Kidney capillary endothelial cell (primary cell): ENCODE data around the gene TFR2.

Source experiments
- DNase-seq: peaks from one replicate; pipeline ENCODE4 v3.0.0-alpha.2; 2018; ENCODE audit warnings: low spot score

TFR2 gene

DNA sequence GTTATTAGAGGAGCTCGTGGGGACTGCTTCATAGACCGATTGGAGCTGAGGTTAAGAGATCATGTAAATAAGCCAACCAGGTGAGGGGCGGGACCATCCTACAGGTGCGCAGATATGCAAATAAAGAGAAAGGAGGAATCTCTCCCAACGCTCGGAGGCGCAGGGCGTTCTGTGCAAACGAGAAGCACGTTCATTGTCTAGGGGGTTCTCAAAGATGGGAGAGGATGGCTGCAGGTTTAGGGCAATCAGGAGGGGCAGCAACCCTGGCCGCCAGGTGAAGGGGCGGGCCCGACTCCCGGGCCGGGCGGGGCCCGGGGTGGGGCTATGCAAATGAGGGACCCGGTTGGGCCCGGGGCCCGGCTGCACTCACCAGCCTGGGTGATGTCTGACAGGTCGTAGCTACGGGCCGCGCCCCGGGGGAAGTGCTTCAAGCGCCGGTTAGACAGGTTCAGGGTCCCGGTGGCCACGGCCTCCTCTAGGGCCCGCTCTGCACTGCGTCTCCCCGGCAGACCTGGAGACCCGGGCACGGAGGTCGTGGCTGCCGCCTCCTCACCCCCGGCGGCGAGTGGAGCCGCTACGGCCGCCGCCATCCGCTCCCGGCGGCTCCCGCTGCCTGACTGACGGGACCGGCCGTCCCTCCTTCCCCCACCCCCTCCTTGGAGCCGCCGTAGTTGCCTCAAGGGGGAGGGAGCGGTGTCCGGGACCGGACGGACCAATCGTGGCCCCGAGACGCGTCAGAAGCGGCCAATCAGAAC lies 55.7 kb downstream of the TFR2 start, which contains the start of gene LRCH4:
Gene LRCH4 (minus strand): TSS at position 619 of the 755 bp plus-strand sequence. CDS start 29 bp downstream, at position 590.
- DNase-seq = no peak

DNA sequence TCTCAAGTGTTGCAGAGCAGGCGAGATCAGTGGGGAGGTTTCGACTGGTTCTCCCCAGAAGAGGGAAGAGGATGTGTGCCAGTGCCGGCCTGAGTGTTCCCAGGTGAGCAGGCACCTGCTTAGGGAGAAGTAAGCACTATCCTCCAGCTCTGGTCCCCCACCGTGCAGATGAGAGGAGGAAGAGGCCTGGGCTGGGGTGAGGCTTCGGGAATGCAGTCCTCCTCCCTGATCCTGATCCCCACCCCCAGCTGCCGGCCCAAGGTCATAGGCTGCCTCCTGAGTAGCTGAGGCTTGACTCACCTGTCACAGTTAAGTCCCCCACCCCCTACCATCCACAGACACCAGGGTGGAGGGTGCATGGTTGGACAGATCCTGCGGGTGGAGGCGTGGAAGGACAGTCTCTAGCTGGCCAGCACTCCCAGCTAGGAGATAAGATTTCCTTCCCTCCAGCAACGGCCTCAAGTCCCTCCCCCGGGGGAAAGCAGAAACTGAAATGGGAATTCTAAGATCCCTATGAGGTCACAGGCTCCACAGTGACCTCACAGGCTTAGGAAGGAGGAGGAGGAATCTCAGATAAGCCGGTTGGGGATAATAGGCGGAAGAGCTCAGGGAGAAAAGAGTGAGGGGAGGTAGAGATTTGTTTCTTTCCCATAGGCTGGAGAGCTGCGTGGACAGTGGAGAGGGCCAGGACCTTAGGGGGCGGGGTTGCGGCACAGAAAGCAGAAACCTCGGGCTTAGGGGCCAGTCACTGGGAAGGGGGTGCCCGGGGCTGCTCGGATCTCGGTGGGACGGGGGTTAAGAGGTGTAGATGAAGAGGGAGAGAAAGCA lies 56.5 kb downstream of the TFR2 start:
- DNase-seq = peak; percentile 38

DNA sequence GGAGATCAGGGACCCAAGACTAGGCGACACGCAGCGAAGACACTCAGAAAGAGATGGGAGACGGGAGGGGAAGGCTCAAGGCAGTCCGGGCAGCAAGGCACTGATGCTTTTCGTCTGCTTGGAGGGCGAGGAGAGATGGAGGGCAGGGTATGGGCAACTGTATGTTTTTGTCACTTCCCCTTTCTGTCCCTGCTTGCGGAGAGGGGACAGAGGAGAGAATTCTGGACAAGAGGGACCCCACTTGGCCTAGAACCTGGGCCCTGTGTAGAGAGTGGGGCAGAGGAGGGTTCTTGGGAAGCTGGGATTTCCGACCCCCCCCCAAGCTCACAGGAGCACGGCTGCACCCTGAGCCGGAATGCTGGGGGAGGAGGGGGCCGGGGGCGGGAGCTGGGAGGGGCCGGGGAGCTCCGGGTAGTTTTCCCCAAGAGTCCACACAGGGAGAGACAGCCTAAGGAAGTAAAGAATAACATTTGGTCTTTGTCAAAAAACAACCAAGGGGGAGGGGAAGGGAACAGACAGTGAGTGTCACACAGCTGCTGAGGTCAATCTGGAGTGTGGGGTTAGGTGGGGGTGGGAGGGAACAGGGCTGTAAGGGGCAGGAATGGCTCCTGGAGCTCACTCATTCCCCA lies 57.2 kb downstream of the TFR2 start:
- no peak for DNase-seq

DNA sequence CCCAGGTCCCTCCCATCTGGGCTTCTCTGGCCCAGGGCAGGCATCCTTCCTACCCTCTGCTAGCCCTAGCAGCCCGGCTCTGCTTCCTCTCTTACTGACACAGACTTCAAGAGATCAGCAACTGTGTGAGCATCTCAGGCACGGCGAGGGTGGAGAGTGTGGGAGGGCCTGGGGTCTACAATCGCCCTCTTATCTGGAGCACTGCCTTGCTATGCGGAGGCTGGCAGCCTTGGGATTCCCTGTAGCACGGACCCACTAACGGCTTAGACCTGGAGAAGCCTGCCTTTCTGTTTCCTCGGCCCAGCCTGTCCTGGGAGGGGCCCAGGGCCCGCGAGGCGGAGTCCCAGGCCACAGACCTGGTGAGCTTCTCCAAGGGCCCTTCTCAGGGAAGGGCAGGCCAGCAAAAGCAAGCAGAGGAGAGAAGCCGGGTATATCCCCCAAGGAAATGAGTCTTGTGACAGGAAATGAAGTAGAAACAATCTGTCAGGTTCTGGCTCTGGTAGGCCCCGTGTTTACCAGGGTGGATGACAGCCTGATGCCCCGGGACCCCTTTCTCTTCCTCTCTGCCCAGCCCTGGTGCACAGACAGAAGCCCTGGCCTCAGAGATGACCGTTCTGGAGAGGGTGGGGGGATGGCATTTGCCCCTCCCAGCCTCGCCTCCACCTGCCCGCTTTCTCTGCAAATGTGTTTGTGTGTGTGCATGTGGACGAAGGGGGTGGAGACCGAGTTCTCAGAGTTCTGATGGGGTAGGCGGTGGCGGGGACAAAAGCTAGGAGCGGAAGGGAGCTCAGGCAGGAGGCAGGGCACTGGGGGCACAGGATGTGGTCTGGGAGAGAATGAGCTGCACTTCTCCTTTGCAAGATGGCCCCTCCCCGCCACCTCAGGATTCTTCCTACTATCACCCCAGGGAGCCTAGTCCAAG lies 58.0 kb downstream of the TFR2 start:
- DNase-seq = peak; percentile 42

DNA sequence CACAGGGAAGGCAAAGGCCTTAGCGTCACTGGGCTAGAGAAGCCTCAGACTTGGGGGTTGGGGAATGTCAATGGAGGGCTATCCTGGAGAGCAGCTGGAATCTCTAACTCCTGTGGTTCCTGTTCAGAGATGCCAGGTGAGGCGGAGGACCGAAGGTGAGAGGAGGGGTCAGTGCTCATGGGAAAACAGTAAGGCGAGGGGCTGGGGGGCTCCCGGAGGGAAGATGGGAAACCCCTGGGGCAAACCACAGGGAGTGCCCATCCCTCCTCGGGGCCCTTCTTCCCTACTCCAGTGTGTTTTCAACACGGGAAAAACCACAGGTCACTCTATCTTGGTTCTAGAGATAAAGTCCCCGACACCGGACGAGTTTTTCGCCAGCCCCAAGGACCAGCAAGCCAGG lies 58.7 kb downstream of the TFR2 start:
- no peak for DNase-seq

DNA sequence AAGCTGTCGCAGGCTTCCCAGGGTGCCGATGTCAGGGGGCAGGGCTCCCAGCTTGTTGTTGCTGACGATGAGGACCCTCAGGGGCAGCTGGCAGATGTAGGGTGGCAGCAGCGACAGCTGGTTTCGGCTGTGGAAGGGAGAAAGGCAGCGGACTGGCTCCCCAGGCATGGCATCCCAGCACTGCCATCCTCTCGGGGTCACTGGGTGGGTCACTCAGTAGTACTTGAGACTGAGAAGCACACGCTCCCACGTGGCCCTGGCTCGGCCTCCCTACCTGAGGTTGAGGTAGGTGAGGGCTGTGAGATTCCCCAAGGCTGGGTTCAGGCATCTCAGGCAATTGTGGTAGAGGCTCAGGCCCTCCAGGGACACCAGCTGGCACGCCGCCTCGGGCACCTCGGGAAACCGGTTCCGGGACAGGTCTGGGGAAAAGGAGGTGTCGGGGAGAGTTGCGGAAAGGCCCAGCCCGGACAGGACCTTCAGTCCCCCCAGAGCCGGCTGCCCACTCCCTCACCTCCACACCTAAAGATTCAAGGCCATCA lies 59.2 kb downstream of the TFR2 start:
- no peak for DNase-seq

DNA sequence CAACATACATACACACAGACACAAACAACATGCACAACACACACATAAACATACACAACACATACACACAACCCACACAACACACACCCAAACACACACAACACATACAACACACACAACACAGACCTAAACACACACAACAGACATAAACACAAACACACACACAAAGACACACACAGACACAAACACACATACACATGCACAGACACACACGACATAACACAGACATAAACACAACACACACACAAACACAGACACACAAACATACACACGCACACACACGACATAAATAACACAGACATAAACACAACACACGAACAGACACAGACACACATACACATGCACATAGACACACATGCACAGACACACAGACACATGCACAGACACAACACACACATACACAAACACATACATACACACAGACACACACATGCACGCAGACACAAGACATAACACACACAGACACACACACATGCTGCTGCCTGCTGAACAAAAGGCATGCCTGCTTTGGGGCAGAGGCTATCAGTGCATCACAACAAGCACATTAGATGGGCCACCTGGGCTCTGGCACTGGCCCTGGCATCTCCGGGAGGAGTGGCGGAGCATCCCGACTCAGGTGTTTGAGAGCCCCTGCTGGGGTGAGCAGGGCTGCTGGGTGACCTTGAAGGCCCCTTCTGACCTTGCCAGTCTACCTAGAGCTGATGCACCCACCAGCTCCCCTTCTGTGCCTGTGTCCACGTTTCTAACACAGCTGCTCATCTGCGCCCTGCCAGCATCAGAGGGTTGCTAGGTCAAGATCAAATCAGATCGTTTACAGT lies 60.7 kb downstream of the TFR2 start:
- DNase-seq = no peak

DNA sequence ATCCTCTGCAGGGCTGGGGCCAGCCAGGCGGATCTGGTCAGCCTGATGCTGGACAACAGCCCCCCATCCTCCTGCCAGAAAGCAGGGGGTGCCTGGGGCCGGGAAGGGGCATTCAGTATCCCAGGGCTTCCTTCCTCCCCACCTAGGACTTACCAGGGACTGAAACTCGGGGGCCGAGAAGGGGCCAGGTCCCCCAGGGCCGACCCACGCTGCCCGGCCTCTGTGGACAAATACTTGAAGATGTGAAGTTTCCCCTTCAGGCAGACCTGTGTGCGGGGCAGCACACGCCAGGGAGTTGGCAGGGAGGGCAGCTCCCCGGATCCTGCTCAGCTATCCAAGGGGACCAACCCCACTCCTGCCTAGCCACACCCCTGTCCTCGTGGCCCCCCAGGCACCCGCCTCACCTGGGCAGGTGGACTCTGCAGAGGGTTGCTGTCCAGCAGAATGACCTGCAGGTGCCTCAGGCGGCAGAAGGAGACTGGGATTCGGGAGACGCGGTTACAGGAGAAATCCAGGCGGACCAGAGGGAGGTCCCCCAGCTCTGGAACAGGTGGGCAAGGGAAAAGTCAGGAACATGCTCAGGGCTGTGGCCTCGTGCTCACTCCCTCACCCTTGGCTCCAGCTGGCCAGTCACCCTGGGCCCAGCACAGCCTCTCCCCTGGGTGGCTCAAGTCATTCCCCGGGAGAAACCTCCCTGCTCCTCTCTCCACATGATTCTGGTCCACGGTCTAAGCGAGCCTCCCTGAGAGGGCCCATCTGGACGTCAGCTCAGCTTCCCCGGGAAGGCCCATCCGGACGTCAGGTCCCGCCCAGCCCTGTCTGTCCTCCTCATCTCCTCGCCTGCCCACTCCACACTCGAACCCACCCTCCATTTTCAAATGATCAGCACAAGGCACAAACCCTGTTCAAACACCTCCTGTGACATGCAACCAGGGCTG lies 62.8 kb downstream of the TFR2 start:
- DNase-seq = no peak

DNA sequence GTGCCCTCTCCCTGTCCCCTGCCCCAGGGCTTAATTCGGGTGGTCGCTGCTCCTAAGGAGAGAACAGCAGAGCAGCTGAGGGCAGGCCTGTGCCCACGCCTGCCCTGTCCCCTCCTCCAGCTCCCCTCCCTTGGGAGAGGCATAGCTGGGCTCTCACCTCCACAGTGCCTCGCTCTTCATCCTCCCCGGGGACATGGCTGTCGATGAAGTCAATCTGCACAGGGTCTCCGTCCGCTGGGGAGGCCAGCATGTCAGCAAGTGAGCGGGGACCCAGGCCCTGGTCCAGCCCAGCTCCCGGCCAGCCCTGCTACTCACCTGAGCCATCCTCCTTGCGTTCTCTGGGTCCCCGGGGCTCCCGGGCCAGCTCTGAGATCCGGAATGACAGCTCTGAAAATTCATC lies 63.8 kb downstream of the TFR2 start:
- DNase-seq = no peak

DNA sequence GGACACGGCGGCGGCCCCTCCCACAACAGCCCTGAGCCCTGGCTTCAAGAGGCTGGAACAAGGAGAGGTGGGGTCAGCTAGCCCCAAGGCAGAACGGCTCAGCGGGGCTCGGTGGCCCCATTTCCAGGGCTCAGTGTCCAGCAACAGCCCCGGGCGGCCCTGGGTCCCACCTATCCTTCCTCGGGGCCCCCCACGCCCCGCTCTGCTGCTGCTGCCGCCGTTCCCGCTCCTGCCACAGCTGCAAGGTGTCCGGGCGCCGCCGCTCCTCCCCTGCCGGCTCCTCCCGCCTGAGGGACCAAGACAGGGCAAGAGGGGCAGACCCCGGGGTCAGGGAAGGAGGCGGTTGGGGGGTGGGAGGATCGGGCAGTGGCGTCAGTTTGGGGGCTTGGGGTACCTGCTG lies 64.2 kb downstream of the TFR2 start:
- DNase-seq = no peak

DNA sequence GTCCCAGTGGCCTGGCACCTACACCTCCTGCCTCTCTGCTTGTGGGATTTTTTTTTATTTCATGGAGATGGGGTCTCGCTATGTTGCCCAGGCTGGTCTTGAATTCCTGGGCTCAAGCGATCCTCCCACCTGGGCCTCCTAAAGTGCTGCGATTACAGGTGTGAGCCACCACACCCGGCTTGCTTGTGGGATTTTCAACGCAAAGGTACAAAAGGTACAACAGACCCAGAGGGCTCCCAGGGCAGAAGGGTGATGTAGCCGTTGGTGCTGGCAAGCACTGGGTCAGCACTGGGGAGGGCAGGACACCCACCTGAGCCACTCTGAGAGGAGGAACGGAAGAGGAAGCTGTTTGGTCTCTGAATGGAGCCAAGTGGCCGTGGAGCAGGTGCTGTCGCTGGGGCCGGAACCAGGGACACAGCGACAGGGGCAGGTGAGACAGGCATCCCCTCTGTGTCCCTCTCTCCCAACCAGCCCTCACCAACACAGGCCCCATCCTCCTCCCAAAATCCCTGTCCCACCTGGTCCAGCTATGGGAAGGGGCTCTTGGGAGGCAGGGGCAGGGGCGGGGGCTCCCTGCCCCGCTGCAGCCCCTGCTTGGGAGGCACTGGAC lies 64.9 kb downstream of the TFR2 start:
- DNase-seq = no peak

DNA sequence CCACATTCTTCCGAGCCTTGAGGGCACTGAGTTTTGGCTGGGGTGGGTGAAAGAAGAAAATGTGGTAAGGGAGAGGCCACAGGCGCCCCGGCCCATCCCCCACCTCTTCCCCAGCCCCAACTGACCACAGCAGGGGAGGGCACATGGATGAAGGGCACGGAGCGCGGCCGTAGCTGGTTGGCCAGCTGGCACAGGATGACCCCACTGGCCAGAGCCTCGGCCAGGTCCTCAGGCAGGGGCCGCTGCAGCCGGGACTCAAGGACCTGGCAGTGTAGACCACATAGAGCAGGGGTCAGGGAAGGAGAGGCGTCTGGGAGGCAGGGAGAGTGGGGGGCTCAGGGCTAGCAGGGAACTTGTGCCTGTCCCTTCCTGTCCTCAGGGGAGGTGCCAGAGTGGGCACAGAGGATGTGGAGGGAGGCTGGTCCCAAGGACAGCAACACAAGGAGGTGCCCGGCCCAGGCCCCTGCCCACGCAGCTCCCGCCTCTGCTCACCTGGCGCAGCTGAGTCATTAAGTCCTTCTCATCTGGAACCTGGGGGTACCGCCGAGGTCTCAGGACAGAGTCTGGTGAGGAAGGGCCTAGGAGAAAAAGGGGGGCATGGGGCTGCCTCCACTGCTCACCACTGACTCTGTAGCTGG lies 65.5 kb downstream of the TFR2 start:
- no peak for DNase-seq

DNA sequence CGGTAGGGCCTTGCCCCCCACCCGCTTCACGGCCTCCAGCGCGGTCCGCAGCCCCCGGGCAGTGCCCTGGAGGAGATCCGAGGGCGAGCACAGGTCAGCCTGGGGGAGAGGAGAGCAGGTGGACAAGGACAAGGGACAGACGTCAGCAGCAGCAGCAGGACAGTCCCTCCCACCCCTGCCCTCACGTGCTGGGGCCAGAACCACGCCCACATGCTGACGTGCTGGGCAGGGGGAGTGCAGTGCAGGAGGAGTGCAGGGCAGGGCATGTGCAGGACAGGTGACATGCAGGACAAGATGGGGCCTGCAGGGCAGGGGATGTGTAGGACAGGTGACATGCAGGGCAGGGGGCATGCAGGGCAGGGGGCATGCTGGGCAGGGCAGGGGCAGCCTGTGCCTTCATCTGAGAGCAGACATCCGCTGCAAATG lies 66.1 kb downstream of the TFR2 start:
- DNase-seq = no peak

DNA sequence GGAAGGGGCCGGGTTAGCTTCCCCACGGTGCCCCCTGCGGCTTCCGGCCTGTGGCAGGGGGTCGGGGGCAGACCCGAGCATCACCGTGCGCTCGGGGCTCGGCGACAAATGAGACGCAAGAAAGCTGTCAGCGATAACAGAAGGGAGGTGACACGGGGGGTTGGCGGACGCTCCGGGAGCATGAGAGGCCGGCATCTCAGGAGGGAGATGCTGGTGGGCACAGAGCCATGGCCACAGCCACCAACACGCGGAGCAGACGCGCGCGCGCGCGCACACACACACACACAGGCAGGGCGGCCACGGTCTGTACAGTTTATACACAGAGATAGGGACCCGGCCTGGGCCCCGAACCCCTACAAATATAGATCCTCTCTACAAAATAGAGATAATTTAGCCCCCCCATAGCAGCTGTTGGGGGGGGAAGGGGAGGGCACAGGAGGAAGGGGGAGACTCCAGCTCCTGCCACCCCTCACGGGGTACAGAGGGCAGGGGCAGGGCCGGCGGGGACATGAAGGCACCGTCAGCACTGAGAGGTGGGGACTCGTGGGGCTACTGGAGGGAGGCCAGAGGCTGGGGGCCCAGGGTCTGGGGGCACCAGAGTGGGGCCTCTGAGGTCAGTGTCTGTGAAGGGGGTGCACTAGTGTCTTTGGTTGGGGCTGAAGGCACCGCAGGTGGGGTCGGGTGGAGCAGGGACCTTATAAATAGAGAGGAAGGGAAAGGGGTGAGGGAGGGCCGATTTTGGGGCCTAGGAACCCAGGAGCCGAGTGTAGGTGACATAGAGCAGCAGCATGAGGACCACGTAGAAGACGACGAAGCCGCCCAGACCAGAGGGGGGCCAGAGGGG lies 66.8 kb downstream of the TFR2 start:
- no peak for DNase-seq

DNA sequence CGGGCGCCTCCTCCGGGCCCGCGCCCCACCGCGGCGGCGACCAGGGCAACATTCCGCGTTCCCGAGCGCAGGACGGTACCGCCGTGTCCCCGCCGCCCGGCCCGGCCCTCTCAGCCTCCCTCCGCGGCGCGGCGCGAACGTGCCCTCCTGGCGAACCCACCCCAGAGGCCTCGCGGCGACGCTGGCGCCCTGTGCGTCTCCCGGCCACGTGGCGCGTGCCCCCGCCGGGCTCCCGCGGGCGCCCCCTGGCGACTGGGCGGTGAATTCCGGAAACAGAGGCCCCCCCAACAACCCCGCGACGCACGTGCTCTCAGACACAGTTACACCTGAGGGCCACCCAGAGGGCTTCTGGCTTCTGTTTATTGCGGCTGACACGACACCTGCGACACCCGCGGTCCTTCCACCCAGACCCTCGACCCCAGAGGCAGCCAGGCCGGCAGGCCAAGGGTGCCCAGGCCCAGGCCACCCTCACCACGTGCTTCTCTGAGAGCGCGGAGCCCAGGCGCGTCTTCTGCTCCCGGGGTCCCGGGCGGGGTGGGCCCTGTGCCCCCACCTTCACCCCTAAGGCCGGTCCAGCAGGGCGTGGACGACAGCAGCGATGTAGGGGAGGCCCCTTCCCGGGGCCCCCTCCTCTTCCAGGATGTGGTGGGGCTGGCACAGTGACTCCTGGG lies 67.5 kb downstream of the TFR2 start, which contains the start of gene SAP25:
Gene SAP25 (minus strand): TSS at position 210 of the 671 bp plus-strand sequence. CDS start 158 bp downstream, at position 52.
- no peak for DNase-seq

DNA sequence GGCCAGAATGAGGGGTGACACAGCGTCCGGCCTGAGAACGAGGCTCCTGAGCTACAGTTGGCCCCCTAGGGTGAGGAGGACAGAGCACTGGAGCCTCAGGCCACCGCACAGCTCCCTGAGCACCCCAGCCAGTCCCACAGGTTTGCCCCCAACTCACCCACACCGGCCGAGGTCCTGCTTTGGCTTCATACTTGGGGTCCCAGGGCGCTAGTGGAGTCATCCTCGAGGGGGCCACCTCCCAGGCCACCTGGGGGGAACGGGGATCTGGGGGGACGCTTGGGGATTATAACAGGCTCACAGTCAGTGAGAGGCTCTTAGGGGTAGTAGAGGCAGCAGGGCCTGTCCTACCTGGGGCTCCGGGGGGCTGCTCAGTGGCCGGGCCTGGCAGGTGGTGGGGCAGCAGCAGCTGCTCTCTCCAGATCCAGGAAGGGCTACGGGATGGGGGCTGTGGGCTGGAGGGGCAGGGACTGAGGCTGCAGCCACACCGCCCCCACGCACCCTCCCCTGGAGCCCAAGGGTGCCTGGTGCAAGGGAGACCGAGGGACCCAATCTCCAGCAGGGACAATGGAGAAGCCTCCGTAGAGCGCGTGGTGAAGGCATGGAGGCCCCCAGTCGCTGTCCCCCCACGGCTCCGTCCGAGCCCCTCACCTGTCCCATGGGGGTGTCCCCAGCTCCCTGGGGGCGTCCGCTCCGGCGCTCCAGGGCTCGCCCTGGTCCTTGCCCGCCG lies 68.2 kb downstream of the TFR2 start:
- DNase-seq = no peak
